Measurements from ENCODE around the gene MNAT1.

- TF ChIP-seq CTCF (IDR thresholded peaks at IDR 0.05; ENCODE audit: low read depth, low read length, poor library complexity, severe bottlenecking) (no peak), EZH2phosphoT487 (IDR thresholded peaks at IDR 0.05; ENCODE audit: borderline replicate concordance, low read length) (no peak)
Observed at GRCh38 chr14:60986500-60986899, 251.9 kb downstream of the MNAT1 start.
